HG03457 (cell line): ENCODE measurements around the gene E2F1.
"Not testable (repeated sequence)": the region's sequence is repeated elsewhere in the genome, so short reads cannot be mapped to it uniquely, and the experiment has no call there.

Experiments used
- ATAC-seq: cut with Tn5 transposase; IDR thresholded peaks from one replicate; pipeline ENCODE4 v1.9.1; 2021; ENCODE audit warnings: moderate number of reproducible peaks; ENCODE audit not compliant: unreplicated experiment

E2F1 gene

GRCh38 chr20:33659341-33660034 is 26.7 kb downstream of the E2F1 start:
- no peak for ATAC-seq

GRCh38 chr20:33658929-33659328 is 27.3 kb downstream of the E2F1 start:
- no peak for ATAC-seq

- no peak for ATAC-seq
These were observed 27.7 kb downstream of the E2F1 start for GRCh38 chr20:33658510-33658909.

GRCh38 chr20:33657704-33658095 is 28.5 kb downstream of the E2F1 start:
- no peak for ATAC-seq

- ATAC-seq = no peak
These were observed 29.1 kb downstream of the E2F1 start for GRCh38 chr20:33656783-33657703.

GRCh38 chr20:33656010-33656782 is 30.0 kb downstream of the E2F1 start:
- ATAC-seq = no peak

GRCh38 chr20:33655164-33655563 is 31.0 kb downstream of the E2F1 start:
- ATAC-seq = no peak

- ATAC-seq = no peak
These were observed 31.5 kb downstream of the E2F1 start for GRCh38 chr20:33654680-33655161.

GRCh38 chr20:33653900-33654596 is 32.1 kb downstream of the E2F1 start:
- ATAC-seq = no peak

- no peak for ATAC-seq
These were observed 32.8 kb downstream of the E2F1 start for GRCh38 chr20:33653218-33653899.

GRCh38 chr20:33651562-33652048 is 34.6 kb downstream of the E2F1 start:
- ATAC-seq = no peak

- ATAC-seq = no peak
These were observed 35.2 kb downstream of the E2F1 start for GRCh38 chr20:33650753-33651561.

- no peak for ATAC-seq
These were observed 36.0 kb downstream of the E2F1 start for GRCh38 chr20:33650111-33650752.

- ATAC-seq = no peak
These were observed 36.9 kb downstream of the E2F1 start for GRCh38 chr20:33649201-33649681.

GRCh38 chr20:33648396-33649004 is 37.7 kb downstream of the E2F1 start:
- no peak for ATAC-seq

- ATAC-seq = no peak
These were observed 38.4 kb downstream of the E2F1 start for GRCh38 chr20:33647603-33648395.

- not testable (repeated sequence) for ATAC-seq
These were observed 39.1 kb downstream of the E2F1 start for GRCh38 chr20:33646959-33647602.
